ENCODE results near the gene ADCY4. TPM values are rescaled to one million over a fixed set of nuclear protein-coding genes. Genes with fewer than 3 reads are reported as not detected.

Gene ADCY4
- total and polyA plus RNA-seq, 2 of the 13 experiments (the other 11 are each of a cell fraction or from before 2014, with no cell fraction given): 0.03 TPM; not detected in 1

- TF ChIP-seq ZNF574 (CRISPR knock-in tag; IDR thresholded peaks at IDR 0.05): no peak
- TF ChIP-seq SNAPC4 (CRISPR knock-in tag; IDR thresholded peaks at IDR 0.05): no peak
- TF ChIP-seq SNRNP70 (IDR thresholded peaks at IDR 0.05; ENCODE audit: low read depth, low read length): no peak
- no peak for TF ChIP-seq TBX2 (CRISPR knock-in tag; IDR thresholded peaks at IDR 0.05; ENCODE audit: borderline replicate concordance)
- no peak for TF ChIP-seq PAWR (CRISPR knock-in tag; IDR thresholded peaks at IDR 0.05; ENCODE audit: borderline replicate concordance)
- 0 out of 2 replicates have a peak, but pooled peaks have one; percentile 19 for TF ChIP-seq ZNF543 (CRISPR knock-in tag; IDR thresholded peaks at IDR 0.05)
- peak; percentile 37; the same call in 1 of the 2 replicates for TF ChIP-seq ETV5 (CRISPR knock-in tag; IDR thresholded peaks at IDR 0.05; ENCODE audit: borderline replicate concordance)
- no peak for TF ChIP-seq GPN1 (CRISPR knock-in tag; IDR thresholded peaks at IDR 0.05; ENCODE audit: borderline replicate concordance)
- no peak for TF ChIP-seq CERS6 (CRISPR knock-in tag; IDR thresholded peaks at IDR 0.05)
- no peak for TF ChIP-seq GFI1 (CRISPR knock-in tag; IDR thresholded peaks at IDR 0.05; ENCODE audit: borderline replicate concordance)
- TF ChIP-seq UBTF (CRISPR knock-in tag; IDR thresholded peaks at IDR 0.05): no peak
- no peak for TF ChIP-seq IKZF1 (IDR thresholded peaks at IDR 0.05)
- TF ChIP-seq ZNF782 (CRISPR knock-in tag; IDR thresholded peaks at IDR 0.05; ENCODE audit: borderline replicate concordance): no peak
- TF ChIP-seq BRD4 (CRISPR knock-in tag; IDR thresholded peaks at IDR 0.05): no peak; the same call in 1 of the 2 replicates
- no peak for TF ChIP-seq U2AF2 (IDR thresholded peaks at IDR 0.05; ENCODE audit: low read depth, low read length)
- no peak for TF ChIP-seq HOXA3 (CRISPR knock-in tag; IDR thresholded peaks at IDR 0.05)
These were observed 37.5 kb downstream of the ADCY4 start (continued) for GRCh38 chr14:24297190-24297964.

All from HepG2 (cell line).